KMS-11 (cell line): ENCODE measurements around the gene TNFSF8.

Experiments used
- H2AFZ ChIP-seq: fragments of 200-600 bp; sonication (generic); 2 replicates; pipeline ENCODE4 v1.6.1; 2016; ENCODE audit warnings: antibody characterized with exemption, mixed run types, low read depth
- H3K27ac ChIP-seq: fragments of 200-600 bp; sonication (generic); 2 replicates; pipeline ENCODE4 v1.6.1; 2016; ENCODE audit warnings: mild to moderate bottlenecking, mixed run types
- H3K27me3 ChIP-seq: fragments of 200-600 bp; sonication (generic); 2 replicates; pipeline ENCODE4 v1.6.1; 2017; ENCODE audit warnings: mild to moderate bottlenecking, low read depth, mixed run types, moderate library complexity; ENCODE audit not compliant: insufficient read depth
- H3K36me3 ChIP-seq: fragments of 200-600 bp; sonication (generic); 2 replicates; pipeline ENCODE4 v1.6.1; 2017; ENCODE audit warnings: mild to moderate bottlenecking, mixed run types; ENCODE audit not compliant: insufficient read depth
- H3K4me1 ChIP-seq: fragments of 200-600 bp; sonication (generic); 2 replicates; pipeline ENCODE4 v1.6.1; 2016; ENCODE audit warnings: mild to moderate bottlenecking, low read depth, mixed run types; ENCODE audit not compliant: poor library complexity, severe bottlenecking
- H3K4me2 ChIP-seq: fragments of 200-600 bp; sonication (generic); 2 replicates; pipeline ENCODE4 v1.7.0; 2016; ENCODE audit warnings: mild to moderate bottlenecking, mixed run types
- H3K4me3 ChIP-seq: fragments of 200-600 bp; sonication (generic); IDR thresholded peaks from 2 replicates; pipeline ENCODE4 v1.6.1; 2017; ENCODE audit warnings: low read depth, low read length, mixed read lengths; ENCODE audit not compliant: insufficient read depth
- H3K79me2 ChIP-seq: fragments of 200-600 bp; sonication (generic); 2 replicates; pipeline ENCODE4 v1.6.1; 2016; ENCODE audit warnings: low read depth, mixed run types; ENCODE audit not compliant: insufficient read depth
- H3K9ac ChIP-seq: fragments of 200-600 bp; sonication (generic); 2 replicates; pipeline ENCODE4 v1.6.1; 2016; ENCODE audit warnings: mild to moderate bottlenecking, mixed run types
- H4K20me1 ChIP-seq: fragments of 200-600 bp; sonication (generic); 2 replicates; pipeline ENCODE4 v1.6.1; 2016; ENCODE audit warnings: mild to moderate bottlenecking, mixed run types; ENCODE audit not compliant: insufficient read depth
- CTCF ChIP-seq: fragments of 200-600 bp; sonication (generic); conservative IDR thresholded peaks from 2 replicates; pipeline ENCODE4 v1.6.1; 2017; ENCODE audit warnings: low read depth, mild to moderate bottlenecking, antibody characterized with exemption, low read length, moderate library complexity, mixed read lengths

The TNFSF8 gene

DNA sequence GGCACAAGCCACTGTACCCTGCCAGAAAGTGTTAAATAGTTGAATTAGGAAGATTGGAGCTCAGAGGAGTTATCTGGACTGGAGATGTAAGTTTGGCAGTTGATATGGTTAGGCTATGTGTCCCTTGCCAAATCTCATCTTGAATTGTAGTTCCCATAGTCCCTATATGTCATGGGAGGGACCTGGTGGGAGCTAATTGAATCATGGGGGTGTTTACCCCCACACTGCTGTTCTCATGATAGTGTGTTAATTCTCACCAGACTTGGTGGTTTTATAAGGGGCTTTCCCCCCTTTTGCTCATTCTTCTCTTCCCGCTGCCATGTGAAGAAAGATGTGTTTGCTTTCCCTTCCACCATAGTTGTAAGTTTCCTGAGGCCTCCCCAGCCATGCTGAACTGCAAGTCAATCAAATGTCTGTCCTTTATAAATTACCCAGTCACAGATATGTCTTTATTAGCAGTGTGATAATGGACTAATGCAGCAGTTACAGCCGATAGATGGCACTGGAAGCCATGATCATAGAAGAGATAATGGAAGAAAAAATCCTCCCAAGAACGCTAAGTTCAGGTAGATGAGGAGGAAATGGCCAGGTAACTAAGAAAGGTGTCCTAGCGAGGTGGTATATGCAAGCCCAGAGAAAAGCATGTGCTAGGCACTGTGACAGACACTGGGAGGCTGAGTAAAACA lies 51.4 kb downstream of the TNFSF8 start:
- Histone ChIP-seq H3K9ac (no peak overlapping the region), H3K79me2 (no peaks in the 10 kb centered on the region), H3K4me1 (no peaks in the 10 kb centered on the region), H2AFZ (no peak overlapping the region), H3K4me3 (no peak overlapping the region), H3K27me3 (no peaks in the 10 kb centered on the region), H3K4me2 (no peak overlapping the region), H3K36me3 (no peaks in the 10 kb centered on the region), H4K20me1 (no peaks in the 10 kb centered on the region), H3K27ac (no peak overlapping the region)
- TF ChIP-seq CTCF, result no peak

- H4K20me1 ChIP-seq, result no peaks in the 10 kb centered on the region
- H3K79me2 ChIP-seq, result no peaks in the 10 kb centered on the region
- no peak overlapping the region for H3K9ac ChIP-seq
- no peak overlapping the region for H3K4me2 ChIP-seq
- no peak for TF ChIP-seq CTCF
- H3K27ac ChIP-seq, result no peak overlapping the region
- no peak overlapping the region for H2AFZ ChIP-seq
- H3K4me1 ChIP-seq, result peaks cover 4% of the 10 kb centered on the region
- H3K4me3 ChIP-seq, result no peak overlapping the region
- H3K36me3 ChIP-seq, result no peaks in the 10 kb centered on the region
- H3K27me3 ChIP-seq, result no peaks in the 10 kb centered on the region
Measured at GRCh38 chr9:114869845-114870244, 60.5 kb downstream of the TNFSF8 start.

DNA sequence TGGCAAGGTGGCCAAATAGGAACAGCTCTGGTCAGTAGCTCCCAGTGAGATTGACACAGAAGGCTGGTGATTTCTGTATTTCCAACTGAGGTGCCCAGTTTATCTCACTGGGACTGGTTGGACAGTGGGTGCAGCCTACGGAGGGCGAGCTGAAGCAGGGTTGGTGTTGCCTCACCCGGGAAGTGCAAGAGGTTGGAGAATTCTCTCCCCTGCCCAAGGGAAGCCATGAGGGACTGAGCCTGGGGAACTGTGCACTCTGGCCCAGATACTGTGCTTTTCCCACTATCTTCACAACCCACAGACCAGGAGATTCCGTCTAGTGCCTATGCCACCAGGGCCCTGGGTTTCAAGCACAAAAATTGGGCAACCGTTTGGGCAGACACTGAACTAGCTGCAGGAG lies 61.0 kb downstream of the TNFSF8 start:
- H3K4me1 ChIP-seq, result peaks cover 4% of the 10 kb centered on the region
- no peak overlapping the region for H3K4me3 ChIP-seq
- no peaks in the 10 kb centered on the region for H3K79me2 ChIP-seq
- TF ChIP-seq CTCF, result no peak
- no peaks in the 10 kb centered on the region for H3K36me3 ChIP-seq
- no peak overlapping the region for H2AFZ ChIP-seq
- H3K9ac ChIP-seq, result no peak overlapping the region
- H3K27me3 ChIP-seq, result no peaks in the 10 kb centered on the region
- no peak overlapping the region for H3K27ac ChIP-seq
- no peak overlapping the region for H3K4me2 ChIP-seq
- H4K20me1 ChIP-seq, result no peaks in the 10 kb centered on the region

GRCh38 chr9:114867327-114867726 lies 63.1 kb downstream of the TNFSF8 start:
- Histone ChIP-seq H3K4me3 (no peak overlapping the region), H3K4me2 (no peak overlapping the region), H3K27ac (no peak overlapping the region), H4K20me1 (no peaks in the 10 kb centered on the region), H3K27me3 (no peaks in the 10 kb centered on the region), H3K36me3 (no peaks in the 10 kb centered on the region), H3K79me2 (no peaks in the 10 kb centered on the region), H3K4me1 (peaks cover 4% of the 10 kb centered on the region), H2AFZ (no peak overlapping the region), H3K9ac (no peak overlapping the region)
- TF ChIP-seq CTCF, result no peak
